WTC11 (cell line): Measurements from ENCODE around the gene TMPRSS2. TPM values are rescaled to one million over a fixed set of nuclear protein-coding genes. Genes with fewer than 3 reads are reported as not detected.

Experiments used
- ATAC-seq: fragments of 200-7000 bp; cut with Tn5 transposase; 2 replicates; pipeline ENCODE4 v1.10.0; 2021; ENCODE audit warnings: mild to moderate bottlenecking, moderate library complexity
- CTCF ChIA-PET: fragments of 300-600 bp; sonication (Branson Sonifier 250); formaldehyde crosslinking; loops from one replicate; lab custom pipeline; 2021; ENCODE audit warnings: antibody characterized with exemption; lab: Charles Lee
- POLR2A ChIA-PET: fragments of 350-600 bp; sonication (Branson Sonifier 250); formaldehyde crosslinking; loops from one replicate; lab custom pipeline; 2021; ENCODE audit warnings: antibody characterized with exemption; lab: Charles Lee
- DNase-seq: peaks from one replicate; pipeline ENCODE4 v3.0.0; 2021; ENCODE audit warnings: low spot score
- H3K27ac Mint-ChIP-seq: 2 replicates; pipeline ENCODE4 v1.8.0; 2021; ENCODE audit warnings: mixed read lengths
- H3K27me3 Mint-ChIP-seq: 2 replicates; pipeline ENCODE4 v1.8.0; 2021; ENCODE audit warnings: low read depth, mild to moderate bottlenecking, moderate library complexity, mixed read lengths
- H3K36me3 Mint-ChIP-seq: 2 replicates; pipeline ENCODE4 v1.8.0; 2021; ENCODE audit warnings: mixed read lengths
- H3K4me1 Mint-ChIP-seq: 2 replicates; pipeline ENCODE4 v1.8.0; 2022; ENCODE audit warnings: mixed read lengths
- H3K4me3 Mint-ChIP-seq: 2 replicates; pipeline ENCODE4 v1.8.0; 2021; ENCODE audit warnings: mild to moderate bottlenecking, moderate library complexity, mixed read lengths
- H3K9me3 Mint-ChIP-seq: 2 replicates; pipeline ENCODE4 v1.8.0; 2021; ENCODE audit warnings: mixed read lengths
- CBFB ChIP-seq: sonication (generic); formaldehyde crosslinking; IDR thresholded peaks from 2 replicates; pipeline ENCODE4 v1.8.1; 2022; ENCODE audit warnings: mild to moderate bottlenecking, low read depth, missing genetic modification reagents
- E2F5 ChIP-seq: sonication (generic); formaldehyde crosslinking; IDR thresholded peaks from 2 replicates; pipeline ENCODE4 v1.8.1; 2022; ENCODE audit warnings: mild to moderate bottlenecking, moderate library complexity, missing genetic modification reagents
- IRF2 ChIP-seq: sonication (generic); formaldehyde crosslinking; IDR thresholded peaks from 2 replicates; pipeline ENCODE4 v1.8.0; 2022; ENCODE audit warnings: low read depth, missing genetic modification reagents, borderline replicate concordance
- JAZF1 ChIP-seq: fragments of 250-450 bp; sonication (Bioruptor Pico); IDR thresholded peaks from 2 replicates; pipeline ENCODE4 v1.9.0; 2021; ENCODE audit warnings: moderate library complexity, mild to moderate bottlenecking, inconsistent platforms
- MAX ChIP-seq: sonication (generic); formaldehyde crosslinking; IDR thresholded peaks from 2 replicates; pipeline ENCODE4 v1.8.0; 2022; ENCODE audit warnings: mild to moderate bottlenecking, missing genetic modification reagents
- SOX15 ChIP-seq: fragments of 250-450 bp; sonication (Bioruptor Pico); IDR thresholded peaks from 2 replicates; pipeline ENCODE4 v1.9.0; 2021; ENCODE audit warnings: mild to moderate bottlenecking
- TEAD1 ChIP-seq: sonication (generic); formaldehyde crosslinking; IDR thresholded peaks from 2 replicates; pipeline ENCODE4 v1.8.0; 2022; ENCODE audit warnings: mild to moderate bottlenecking, missing genetic modification reagents
- ZNF263 ChIP-seq: sonication (generic); formaldehyde crosslinking; IDR thresholded peaks from 2 replicates; pipeline ENCODE4 v1.8.1; 2022; ENCODE audit warnings: low read depth, mild to moderate bottlenecking, moderate library complexity, missing genetic modification reagents
- ZNF281 ChIP-seq: sonication (generic); formaldehyde crosslinking; IDR thresholded peaks from 2 replicates; pipeline ENCODE4 v1.8.0; 2023; ENCODE audit warnings: mild to moderate bottlenecking, missing genetic modification reagents
- ZNF416 ChIP-seq: fragments of 250-450 bp; sonication (Bioruptor Pico); IDR thresholded peaks from 2 replicates; pipeline ENCODE4 v1.9.0; 2021; ENCODE audit warnings: mild to moderate bottlenecking, inconsistent platforms
- total RNA-seq: library from RNA; stranded (reverse); gene quantifications from 3 replicates; pipeline ENCODE4 v1.2.3, GENCODE V29; 2021
- TF ChIP-seq, protein P1 (sequence below): sonication (generic); formaldehyde crosslinking; IDR thresholded peaks from 2 replicates; pipeline ENCODE4 v1.8.1; 2023; ENCODE audit warnings: mild to moderate bottlenecking, missing genetic modification reagents, borderline replicate concordance
- TF ChIP-seq, protein P2 (sequence below): sonication (generic); formaldehyde crosslinking; IDR thresholded peaks from 2 replicates; pipeline ENCODE4 v1.8.1; 2023; ENCODE audit warnings: mild to moderate bottlenecking, missing genetic modification reagents, moderate library complexity

Gene TMPRSS2
- total RNA-seq, 1 experiment from 2014 or later, result 8.5 TPM

- ATAC-seq, result no peak
- Mint-ChIP-seq H3K4me3 (no peak overlapping the region), H3K4me1 (peaks cover 17% of the 10 kb centered on the region), H3K36me3 (no peaks in the 10 kb centered on the region), H3K27ac (no peak overlapping the region), H3K27me3 (no peaks in the 10 kb centered on the region)
- POLR2A ChIA-PET, result no interaction called here
- TF ChIP-seq ZNF281 (CRISPR knock-in tag), result no peak
- no peak for TF ChIP-seq ZNF263
- TF ChIP-seq, protein P1, sequence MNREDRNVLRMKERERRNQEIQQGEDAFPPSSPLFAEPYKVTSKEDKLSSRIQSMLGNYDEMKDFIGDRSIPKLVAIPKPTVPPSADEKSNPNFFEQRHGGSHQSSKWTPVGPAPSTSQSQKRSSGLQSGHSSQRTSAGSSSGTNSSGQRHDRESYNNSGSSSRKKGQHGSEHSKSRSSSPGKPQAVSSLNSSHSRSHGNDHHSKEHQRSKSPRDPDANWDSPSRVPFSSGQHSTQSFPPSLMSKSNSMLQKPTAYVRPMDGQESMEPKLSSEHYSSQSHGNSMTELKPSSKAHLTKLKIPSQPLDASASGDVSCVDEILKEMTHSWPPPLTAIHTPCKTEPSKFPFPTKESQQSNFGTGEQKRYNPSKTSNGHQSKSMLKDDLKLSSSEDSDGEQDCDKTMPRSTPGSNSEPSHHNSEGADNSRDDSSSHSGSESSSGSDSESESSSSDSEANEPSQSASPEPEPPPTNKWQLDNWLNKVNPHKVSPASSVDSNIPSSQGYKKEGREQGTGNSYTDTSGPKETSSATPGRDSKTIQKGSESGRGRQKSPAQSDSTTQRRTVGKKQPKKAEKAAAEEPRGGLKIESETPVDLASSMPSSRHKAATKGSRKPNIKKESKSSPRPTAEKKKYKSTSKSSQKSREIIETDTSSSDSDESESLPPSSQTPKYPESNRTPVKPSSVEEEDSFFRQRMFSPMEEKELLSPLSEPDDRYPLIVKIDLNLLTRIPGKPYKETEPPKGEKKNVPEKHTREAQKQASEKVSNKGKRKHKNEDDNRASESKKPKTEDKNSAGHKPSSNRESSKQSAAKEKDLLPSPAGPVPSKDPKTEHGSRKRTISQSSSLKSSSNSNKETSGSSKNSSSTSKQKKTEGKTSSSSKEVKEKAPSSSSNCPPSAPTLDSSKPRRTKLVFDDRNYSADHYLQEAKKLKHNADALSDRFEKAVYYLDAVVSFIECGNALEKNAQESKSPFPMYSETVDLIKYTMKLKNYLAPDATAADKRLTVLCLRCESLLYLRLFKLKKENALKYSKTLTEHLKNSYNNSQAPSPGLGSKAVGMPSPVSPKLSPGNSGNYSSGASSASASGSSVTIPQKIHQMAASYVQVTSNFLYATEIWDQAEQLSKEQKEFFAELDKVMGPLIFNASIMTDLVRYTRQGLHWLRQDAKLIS (CRISPR knock-in tag), result no peak
- TF ChIP-seq, protein P2, sequence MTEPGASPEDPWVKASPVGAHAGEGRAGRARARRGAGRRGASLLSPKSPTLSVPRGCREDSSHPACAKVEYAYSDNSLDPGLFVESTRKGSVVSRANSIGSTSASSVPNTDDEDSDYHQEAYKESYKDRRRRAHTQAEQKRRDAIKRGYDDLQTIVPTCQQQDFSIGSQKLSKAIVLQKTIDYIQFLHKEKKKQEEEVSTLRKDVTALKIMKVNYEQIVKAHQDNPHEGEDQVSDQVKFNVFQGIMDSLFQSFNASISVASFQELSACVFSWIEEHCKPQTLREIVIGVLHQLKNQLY, result no peak
- TF ChIP-seq, all 79 proteins: peak for 0
- CTCF ChIA-PET, result interaction anchor here (1.2 kb wide), 1 partner anchor 248 kb away, joined by 5 read pairs; no protein-coding TSS in a partner anchor
- DNase-seq, result no peak
- H3K9me3 Mint-ChIP-seq, result no peaks in the 10 kb centered on the region
Measured at GRCh38 chr21:41530366-41530765, 22.4 kb upstream of the TMPRSS2 start.

GRCh38 chr21:41529769-41530168 lies 21.8 kb upstream of the TMPRSS2 start:
- H3K27ac Mint-ChIP-seq, result no peak overlapping the region
- DNase-seq, result no peak

More at GRCh38 chr21:41529769-41530168, 21.8 kb upstream of the TMPRSS2 start:
- ChIA-PET POLR2A (no interaction called here), CTCF (interaction anchor here (1.0 to 1.2 kb wide), 2 partner anchors 161 to 247 kb away, joined by 3 to 5 read pairs; no protein-coding TSS in a partner anchor)
- H3K9me3 Mint-ChIP-seq, result peaks cover 3% of the 10 kb centered on the region; the same call in 1 of the 2 replicates
- H3K27me3 Mint-ChIP-seq, result no peaks in the 10 kb centered on the region
- no peak overlapping the region for H3K4me3 Mint-ChIP-seq
- peaks cover 17% of the 10 kb centered on the region for H3K4me1 Mint-ChIP-seq
- H3K36me3 Mint-ChIP-seq, result no peaks in the 10 kb centered on the region
- no peak for TF ChIP-seq ZNF263
- TF ChIP-seq TEAD1 (CRISPR knock-in tag), result no peak
- TF ChIP-seq ZNF416 (CRISPR knock-in tag), result no peak
- TF ChIP-seq IRF2, result no peak
- TF ChIP-seq CBFB (CRISPR knock-in tag), result no peak
- TF ChIP-seq E2F5, result no peak
- TF ChIP-seq, protein P2, result no peak
- TF ChIP-seq JAZF1 (CRISPR knock-in tag), result no peak
- TF ChIP-seq, protein P1 (CRISPR knock-in tag), result no peak
- no peak for TF ChIP-seq MAX (CRISPR knock-in tag)
- TF ChIP-seq SOX15 (CRISPR knock-in tag), result no peak
- no peak for ATAC-seq
